Suppressor macrophage treated with lipopolysaccharide for 1 hour (primary cell): ENCODE data around the gene DACH2.
"Not testable (repeated sequence)": the region's sequence is repeated elsewhere in the genome, so short reads cannot be mapped to it uniquely, and the experiment has no call there.

Experiments
- DNase-seq, 3 donors: peaks; one replicate each; pipeline ENCODE4 v3.0.0-alpha.2; 2020 to 2022

Gene DACH2

GRCh38 chrX:86148024-86148511, at the start of gene DACH2:
Gene DACH2 (plus strand): TSS chrX:86148451.
- DNase-seq = peak in 2 of 3 donors; percentile 2 to 13

DNA sequence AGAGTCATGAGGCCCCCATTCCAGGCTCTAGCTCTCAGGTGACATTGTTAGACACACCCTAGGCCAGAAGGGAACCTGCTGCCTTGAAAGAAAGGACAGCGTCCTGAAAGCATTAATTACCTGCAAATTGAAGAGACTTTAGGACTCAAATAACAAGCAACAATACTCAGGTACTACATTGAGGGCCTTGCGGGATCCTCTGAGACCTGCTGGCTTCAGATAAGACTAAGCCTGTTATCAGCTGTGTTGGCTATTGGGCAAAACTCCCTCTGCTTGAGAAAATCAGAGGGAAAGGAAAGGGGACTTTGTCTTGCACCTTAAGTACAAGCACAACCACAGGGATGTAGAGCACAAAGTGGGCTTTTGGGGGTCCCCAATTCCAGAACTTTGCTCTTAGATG, 45.9 kb upstream of the DACH2 start:
- DNase-seq = no peak

DNA sequence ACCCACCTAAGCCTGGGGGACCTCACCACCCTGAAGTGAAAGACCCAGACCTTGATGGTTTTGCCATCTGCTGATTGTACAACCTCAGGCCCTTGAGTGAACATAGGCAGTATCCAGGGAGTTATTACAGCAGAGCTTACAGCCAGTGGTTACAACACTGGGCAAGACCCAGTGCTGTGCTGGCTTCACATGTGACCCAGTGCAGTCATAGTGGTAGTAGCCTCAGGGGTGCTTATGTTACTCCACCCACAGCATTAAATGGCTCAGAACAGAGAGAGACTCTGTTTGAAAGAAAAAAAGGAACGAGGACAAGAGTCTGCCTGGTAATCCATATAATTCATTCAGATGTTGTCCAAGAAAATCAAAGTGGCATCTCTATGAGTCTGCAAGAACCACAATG, 45.2 kb upstream of the DACH2 start:
- no peak for DNase-seq

DNA sequence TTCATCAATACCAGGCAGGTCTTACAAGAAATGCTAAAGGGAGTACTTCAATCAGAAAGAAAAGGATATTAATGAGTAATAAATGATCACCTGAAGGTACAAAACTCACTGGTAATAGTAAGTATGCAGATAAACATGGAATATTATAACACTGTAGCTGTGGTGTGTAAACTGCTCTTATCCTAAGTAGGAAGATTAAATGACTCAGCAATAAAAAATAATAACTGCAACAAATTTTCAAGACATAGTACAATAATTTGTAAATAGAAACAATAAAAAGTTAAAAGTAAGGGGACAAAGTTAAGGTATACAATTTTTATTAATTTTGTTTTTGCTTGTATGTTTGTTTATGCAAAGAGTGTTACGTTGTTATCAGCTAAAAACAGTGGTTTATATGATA, 43.7 kb upstream of the DACH2 start:
- no peak for DNase-seq

DNA sequence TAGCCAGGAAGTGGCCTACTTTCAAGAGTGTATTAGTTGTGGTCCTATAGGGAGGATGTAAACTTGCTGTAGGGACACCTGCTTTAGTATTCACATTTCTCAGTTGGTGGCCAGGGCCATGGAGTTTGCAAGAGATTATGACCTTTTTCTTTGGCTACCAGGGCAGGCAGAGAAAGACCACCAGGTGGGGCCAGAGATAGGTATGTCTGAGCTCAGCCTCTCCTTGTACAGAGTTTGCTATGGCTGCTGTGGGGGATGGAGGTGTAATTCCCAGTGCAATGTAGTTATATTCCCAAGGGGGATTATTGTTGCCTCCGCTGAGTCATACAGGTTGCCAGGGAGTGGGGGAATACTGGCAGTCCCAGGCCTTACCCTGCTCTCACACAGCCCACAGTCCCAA, 26.3 kb upstream of the DACH2 start:
- DNase-seq = no peak

DNA sequence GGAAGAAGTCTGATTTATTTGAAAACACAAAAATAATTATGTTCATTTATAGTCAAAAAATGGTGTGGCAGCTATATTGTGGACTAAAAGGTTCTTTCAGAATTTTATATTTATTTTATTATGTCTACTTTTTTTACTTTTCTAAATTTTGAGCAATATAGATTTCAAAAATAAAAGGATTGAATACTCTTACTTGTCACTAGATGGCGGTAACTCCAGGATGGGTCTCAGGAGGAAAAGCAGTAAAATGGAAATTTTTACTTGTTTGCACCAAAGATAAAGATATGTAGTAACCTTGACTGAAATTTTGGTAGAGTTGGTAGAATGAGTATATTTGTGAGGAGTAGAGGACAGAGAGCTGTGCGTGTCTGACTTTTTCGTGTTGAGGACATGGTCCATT, 14.5 kb upstream of the DACH2 start:
- DNase-seq = peak in 2 of 3 donors; percentile 10 to 21

DNA sequence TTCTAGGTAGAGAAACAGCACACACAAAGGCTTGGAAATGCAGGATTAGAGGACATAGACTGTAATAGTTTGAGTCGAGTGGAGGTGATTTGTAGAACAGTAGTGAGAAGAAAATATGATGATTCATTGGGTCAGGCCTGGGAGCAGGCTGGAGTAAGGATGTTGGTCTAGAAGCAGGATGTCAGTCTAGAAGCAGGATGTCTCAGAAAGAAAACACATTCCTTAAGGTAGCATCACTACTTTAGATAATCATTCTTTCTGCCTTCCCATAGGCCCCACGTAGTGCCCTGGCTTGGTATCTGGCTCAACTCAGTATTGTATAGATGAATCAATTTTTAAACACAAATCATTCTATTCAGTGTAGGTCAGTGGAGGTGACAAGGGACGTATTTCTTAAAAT, 11.2 kb upstream of the DACH2 start:
- DNase-seq = no peak

GRCh38 chrX:86141786-86142185, 6.5 kb upstream of the DACH2 start:
- DNase-seq = no peak

DNA sequence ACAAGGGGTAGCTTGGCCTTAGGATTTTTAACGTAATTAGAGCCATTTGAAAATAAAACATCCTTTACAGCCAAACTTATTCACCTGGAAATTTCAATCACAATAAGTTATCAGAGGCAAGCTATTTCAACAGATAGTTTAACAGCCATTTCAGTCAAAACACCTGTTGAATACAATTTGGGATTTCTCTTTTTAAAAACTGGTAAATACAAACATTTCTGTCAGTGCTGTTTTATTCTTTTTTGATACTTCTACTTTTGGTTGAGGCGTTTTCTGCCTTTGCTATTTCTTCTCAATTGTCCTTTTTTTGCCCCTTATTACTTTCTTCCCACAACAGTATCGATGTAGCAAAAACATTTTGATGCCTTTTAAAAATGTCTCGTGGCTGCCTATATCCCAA, 2.1 kb upstream of the DACH2 start:
- DNase-seq = no peak

GRCh38 chrX:86148594-86148993, 343 bp downstream of the DACH2 start:
- no peak for DNase-seq

DNA sequence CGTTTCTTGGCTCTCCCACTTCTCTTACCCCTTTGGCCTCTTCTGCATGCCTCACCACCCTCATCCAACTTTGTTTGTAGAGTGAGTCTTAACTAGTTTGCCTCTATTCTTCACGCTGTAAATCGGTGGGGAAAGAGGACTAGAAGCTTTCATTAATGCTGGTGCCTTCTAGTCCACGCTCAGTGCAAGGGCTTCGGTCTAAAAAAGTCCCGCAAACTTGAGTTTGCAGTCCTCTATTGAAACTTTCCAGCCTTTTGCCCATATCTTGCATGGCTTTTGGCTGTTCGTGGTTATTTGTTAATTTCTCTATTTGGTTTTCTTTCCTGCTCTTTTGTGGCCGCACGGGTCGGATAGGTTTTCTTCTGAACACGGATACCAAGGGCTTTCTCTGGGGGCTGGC, 868 bp downstream of the DACH2 start:
- no peak for DNase-seq

DNA sequence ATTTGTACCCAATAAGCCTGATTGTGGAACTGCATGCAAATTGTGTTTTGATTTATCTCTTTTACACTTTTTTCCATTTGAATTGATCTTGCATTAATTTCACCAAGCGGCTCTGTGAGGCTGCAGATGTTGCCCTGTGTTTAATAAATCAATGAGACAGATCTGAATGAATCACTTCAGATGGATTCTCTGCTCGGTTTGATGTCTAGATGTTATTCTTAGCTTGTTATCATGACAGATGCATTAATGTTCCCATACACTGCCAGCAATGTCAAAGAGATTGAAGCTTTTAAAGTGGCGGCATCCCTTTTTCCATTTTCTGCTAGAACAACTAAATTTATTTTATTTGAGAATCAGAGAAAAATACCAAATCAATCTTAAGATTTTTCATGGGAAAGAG, 6.3 kb downstream of the DACH2 start:
- DNase-seq = no peak

GRCh38 chrX:86171366-86171765, 23.1 kb downstream of the DACH2 start:
- peak in 2 of 3 donors; percentile 15 to 22 for DNase-seq

DNA sequence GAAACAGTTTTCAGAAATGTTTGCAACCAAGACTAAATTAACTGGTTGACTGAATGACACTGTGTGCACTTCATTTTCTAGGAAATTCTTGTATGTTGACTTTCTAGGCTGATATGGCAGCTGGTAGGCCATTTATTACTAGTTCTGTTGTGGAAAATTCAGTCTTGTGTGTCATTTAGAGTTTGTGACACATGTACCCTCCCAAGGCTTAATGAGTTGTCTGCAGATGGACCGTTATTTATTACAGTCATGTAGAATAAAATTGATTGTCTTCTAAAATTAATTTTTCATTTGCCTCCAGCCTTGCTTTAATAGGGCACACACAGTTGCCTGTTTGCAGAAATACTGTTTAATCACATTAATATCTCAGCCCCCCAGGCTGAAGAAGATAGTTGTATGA, 30.7 kb downstream of the DACH2 start:
- DNase-seq = no peak

DNA sequence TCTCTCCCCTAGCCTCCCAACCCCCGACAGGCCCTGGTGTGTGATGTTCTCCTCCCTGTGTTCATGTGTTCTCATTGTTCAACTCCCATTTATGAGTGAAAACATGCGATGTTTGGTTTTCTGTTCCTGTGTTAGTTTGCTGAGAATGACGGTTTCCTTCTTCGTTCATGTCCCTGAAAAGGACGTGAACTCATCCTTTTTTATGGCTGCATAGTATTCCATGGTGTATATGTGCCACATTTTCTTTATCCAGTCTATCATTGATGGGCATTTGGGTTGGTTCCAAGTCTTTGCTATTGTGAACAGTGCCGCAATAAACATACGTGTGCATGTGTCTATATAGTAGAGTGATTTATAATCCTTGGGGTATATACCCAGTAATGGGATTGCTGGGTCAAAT, 33.1 kb downstream of the DACH2 start:
- DNase-seq = not testable (repeated sequence)

- DNase-seq = no peak
These were observed 44.6 kb downstream of the DACH2 start for GRCh38 chrX:86192827-86193226.

DNA sequence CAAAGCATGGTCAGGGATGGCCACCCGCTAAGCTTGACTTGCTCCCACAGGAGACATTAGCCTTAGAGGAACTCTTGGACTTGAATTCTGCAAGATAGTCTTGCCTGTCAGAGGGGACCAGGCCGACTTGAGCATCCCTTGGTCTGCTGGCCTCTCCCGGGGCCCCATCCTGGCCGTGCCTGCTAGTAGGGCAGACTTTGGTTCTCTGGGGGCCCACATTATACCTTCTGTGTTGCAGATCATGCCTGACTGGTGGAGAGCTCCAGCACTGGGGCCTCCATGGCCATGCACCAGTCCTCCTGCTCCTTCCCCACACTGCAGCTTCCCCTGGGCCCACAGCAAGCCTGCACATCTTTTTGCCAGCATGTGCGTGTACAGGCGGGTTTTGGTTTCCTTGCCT, 46.5 kb downstream of the DACH2 start:
- no peak for DNase-seq

DNA sequence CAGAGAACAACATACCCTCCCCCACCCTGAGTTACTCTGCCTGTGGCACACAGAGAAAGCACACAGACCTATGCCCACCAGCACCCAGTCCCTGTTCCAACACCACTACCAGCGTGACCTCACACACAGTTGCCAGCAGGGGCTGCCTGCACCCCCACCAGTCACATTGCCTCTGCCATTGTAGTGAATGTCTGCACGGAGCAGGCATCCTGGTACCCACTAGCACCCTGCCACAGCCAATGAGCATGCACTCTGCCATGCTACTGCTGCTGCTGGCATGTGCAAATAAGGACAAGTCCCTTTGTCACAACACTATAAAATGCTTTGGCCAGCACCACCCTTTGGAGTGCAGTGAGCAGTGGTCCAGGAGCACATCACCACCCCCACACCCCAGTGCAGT, 47.1 kb downstream of the DACH2 start:
- DNase-seq = no peak

DNA sequence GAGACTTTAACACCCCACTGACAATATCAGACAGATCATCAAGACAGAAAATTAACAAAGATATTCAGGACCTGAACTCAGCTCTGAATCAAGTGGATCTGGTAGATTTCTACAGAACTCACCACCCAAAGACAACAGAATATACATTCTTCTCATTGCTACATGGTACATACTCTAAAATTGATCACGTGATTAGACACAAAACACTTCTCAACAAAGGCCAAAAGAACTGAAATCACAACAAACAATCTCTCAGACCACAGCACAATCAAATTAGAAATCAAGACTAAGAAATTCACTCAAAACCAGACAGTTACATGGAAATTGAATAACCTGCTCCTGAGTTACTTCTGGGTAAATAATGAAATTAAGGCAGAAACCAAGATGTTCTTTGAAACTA, 49.6 kb downstream of the DACH2 start:
- no peak for DNase-seq

- no peak for DNase-seq
These were observed 62.5 kb downstream of the DACH2 start for GRCh38 chrX:86210772-86211171.

DNA sequence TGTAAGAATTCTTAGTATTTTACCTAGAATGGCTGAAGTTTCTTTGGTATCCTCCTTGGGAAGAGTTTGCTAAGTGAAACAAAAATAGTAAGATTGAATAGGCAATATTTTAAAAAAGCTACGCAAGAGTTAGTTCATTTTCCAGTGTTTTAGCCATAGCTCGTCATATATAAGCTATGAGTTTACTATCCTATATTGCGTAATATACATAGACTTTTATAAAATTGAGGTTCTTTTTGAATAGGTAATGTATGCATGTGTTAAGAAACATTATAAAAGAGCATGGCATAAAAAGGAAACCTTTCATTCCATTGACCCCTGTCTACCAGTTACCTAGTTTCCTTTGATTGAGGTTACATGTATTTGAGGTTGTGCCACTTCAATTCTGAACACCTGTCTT, 67.0 kb downstream of the DACH2 start:
- DNase-seq = no peak

- DNase-seq = no peak
These were observed 89.2 kb downstream of the DACH2 start for GRCh38 chrX:86237482-86237881.

DNA sequence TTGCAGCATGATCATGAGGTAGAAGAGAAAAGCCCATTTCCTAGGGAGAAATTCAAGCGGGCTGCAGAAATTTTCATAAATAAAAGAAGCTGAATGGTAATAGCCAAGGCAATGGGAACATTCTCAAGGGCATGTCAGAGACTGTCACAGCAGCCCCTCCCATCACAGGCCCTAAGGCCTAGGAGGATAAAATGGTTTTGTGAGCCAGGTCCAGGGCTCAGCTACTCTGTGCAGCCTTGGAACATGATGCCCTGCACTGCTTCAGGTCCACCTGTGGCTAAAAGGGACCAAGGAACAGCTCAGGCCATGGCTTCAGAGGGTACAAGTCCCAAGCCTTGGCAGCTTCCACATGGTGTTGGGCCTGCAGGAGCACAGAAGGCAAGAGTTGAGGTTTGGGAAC, 93.3 kb downstream of the DACH2 start:
- no peak for DNase-seq

DNA sequence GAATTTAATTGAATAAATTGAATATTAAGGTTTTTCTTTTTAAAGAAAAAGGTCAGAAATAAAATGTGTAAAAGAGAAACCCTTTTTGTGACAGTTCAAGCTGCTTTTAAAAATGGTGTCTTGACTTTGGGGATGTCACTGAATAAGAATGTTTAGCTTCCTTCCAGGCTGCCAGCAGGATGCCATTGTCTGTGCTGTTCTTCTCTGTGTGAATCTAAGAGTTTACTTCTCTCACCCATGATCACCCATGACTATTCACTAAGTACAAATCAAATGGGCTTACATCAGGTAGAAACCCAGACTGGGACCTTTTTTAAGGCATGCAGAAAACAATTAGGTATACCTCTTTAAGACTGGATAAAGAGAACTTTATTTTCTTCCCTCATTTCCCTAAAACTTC, 115.3 kb downstream of the DACH2 start:
- DNase-seq = no peak

GRCh38 chrX:86295293-86295692, 147.0 kb downstream of the DACH2 start:
- DNase-seq = no peak

GRCh38 chrX:86322913-86323312, 174.7 kb downstream of the DACH2 start:
- no peak for DNase-seq
